T-cell (primary cell): Measurements from ENCODE around the gene SHB. TPM values are rescaled to one million over a fixed set of nuclear protein-coding genes. Genes with fewer than 3 reads are reported as not detected.

ENCODE experiments used
- ATAC-seq, 4 experiments: fragments of 200-7000 bp in 3 of 4; fragments of 150-1000 bp in 1 of 4; cut with Tn5 transposase; replicated peaks in 1 of 4; 1 replicate in 3 of 4; 2 replicates in 1 of 4; pipeline ENCODE4 v1.10.0; 2021; ENCODE audit warnings: moderate library complexity in 3 of 4, mild to moderate bottlenecking in 2 of 4, moderate number of reproducible peaks in 1 of 4
- CTCF ChIA-PET, 2 donors: fragments of 300-600 bp; sonication (Branson Sonifier 250); formaldehyde crosslinking; loops; one replicate each; lab custom pipeline; 2022; ENCODE audit warnings: antibody characterized with exemption in 2 of 2; lab: Charles Lee
- POLR2A ChIA-PET, 2 donors: fragments of 300-600 bp; sonication (Branson Sonifier 250); formaldehyde crosslinking; loops; one replicate each; lab custom pipeline; 2022; ENCODE audit warnings: antibody characterized with exemption in 2 of 2; lab: Charles Lee
- DNase-seq, 35 experiments: peaks; one replicate each; pipeline versions ENCODE4 v3.0.0 to v3.0.0-alpha.2; 2013 to 2023
- H3K27ac ChIP-seq: one replicate; pipeline ENCODE4 v1.5.1; 2013; ENCODE audit warnings: low read length
- H3K27me3 ChIP-seq, 2 experiments: replicated peaks in 1 of 2; 1 replicate in 1 of 2; 2 replicates in 1 of 2; pipeline versions ENCODE4 v1.6.1 to v1.7.0; 2013; ENCODE audit warnings: low read length in 1 of 2, mixed read lengths in 1 of 2; ENCODE audit not compliant: control insufficient read depth in 2 of 2, insufficient read depth in 2 of 2; ENCODE audit errors: extremely low read depth in 1 of 2
- H3K36me3 ChIP-seq, 2 donors: 1 replicate in 1 of 2; 2 replicates in 1 of 2; pipeline versions ENCODE4 v1.6.1 to v1.7.0; 2013; ENCODE audit warnings: low read length in 1 of 2; ENCODE audit not compliant: control insufficient read depth in 2 of 2, insufficient read depth in 1 of 2; ENCODE audit errors: extremely low read depth in 1 of 2
- H3K4me1 ChIP-seq, 2 experiments: 1 replicate in 1 of 2; 2 replicates in 1 of 2; pipeline versions ENCODE4 v1.6.1 to v1.7.0; 2013; ENCODE audit warnings: low read length in 2 of 2, mixed read lengths in 1 of 2; ENCODE audit not compliant: insufficient read depth in 2 of 2, control insufficient read depth in 1 of 2; ENCODE audit errors: extremely low read depth in 1 of 2
- H3K4me3 ChIP-seq, 2 donors: 1 replicate in 1 of 2; 2 replicates in 1 of 2; pipeline versions ENCODE4 v1.5.1 to v1.7.0; 2013; ENCODE audit warnings: mild to moderate bottlenecking in 2 of 2, low read length in 1 of 2, moderate library complexity in 1 of 2; ENCODE audit not compliant: control insufficient read depth in 1 of 2; ENCODE audit errors: extremely low read depth in 1 of 2
- H3K9me3 ChIP-seq: 2 replicates; pipeline ENCODE4 v1.7.0; 2013
- H3K27ac Mint-ChIP-seq, 2 donors: one replicate each; pipeline ENCODE4 v1.8.0; 2020 to 2021; ENCODE audit warnings: mild to moderate bottlenecking in 2 of 2, mixed read lengths in 2 of 2
- H3K27me3 Mint-ChIP-seq, 2 donors: one replicate each; pipeline ENCODE4 v1.8.0; 2021 to 2022; ENCODE audit warnings: mixed read lengths in 2 of 2
- H3K36me3 Mint-ChIP-seq: one replicate; pipeline ENCODE4 v1.8.0; 2021; ENCODE audit warnings: mixed read lengths
- H3K4me1 Mint-ChIP-seq, 3 donors: one replicate each; pipeline ENCODE4 v1.8.0; 2020 to 2022; ENCODE audit warnings: mixed read lengths in 3 of 3, mild to moderate bottlenecking in 1 of 3
- H3K4me3 Mint-ChIP-seq, 3 donors: one replicate each; pipeline ENCODE4 v1.8.0; 2020 to 2022; ENCODE audit warnings: mild to moderate bottlenecking in 3 of 3, mixed read lengths in 3 of 3, moderate library complexity in 3 of 3
- H3K9me3 Mint-ChIP-seq, 3 donors: one replicate each; pipeline ENCODE4 v1.8.0; 2020 to 2022; ENCODE audit warnings: mixed read lengths in 3 of 3
- WGBS: methylation state at CpG from one replicate; pipeline ENCODE4 v1.1.5; 2013; ENCODE audit warnings: missing lambda C conversion rate; ENCODE audit not compliant: insufficient coverage; 5-methylcytosine and 5-hydroxymethylcytosine counted together
- total RNA-seq, 35 experiments: library from RNA in 6 of 35; stranded (reverse) in 6 of 35; fragments of 120-200 nt in 1 of 35; gene quantifications; one replicate each; pipeline versions ENCODE4 v1.2.1 to v1.2.4 and lab custom pipeline; 2013 to 2026

Gene SHB
- total RNA-seq, 5 donors from 2014 or later (not counting 1 experiment from before 2014, with no cell fraction given), result 1.2 to 1.5 (median 1.3) TPM

DNA sequence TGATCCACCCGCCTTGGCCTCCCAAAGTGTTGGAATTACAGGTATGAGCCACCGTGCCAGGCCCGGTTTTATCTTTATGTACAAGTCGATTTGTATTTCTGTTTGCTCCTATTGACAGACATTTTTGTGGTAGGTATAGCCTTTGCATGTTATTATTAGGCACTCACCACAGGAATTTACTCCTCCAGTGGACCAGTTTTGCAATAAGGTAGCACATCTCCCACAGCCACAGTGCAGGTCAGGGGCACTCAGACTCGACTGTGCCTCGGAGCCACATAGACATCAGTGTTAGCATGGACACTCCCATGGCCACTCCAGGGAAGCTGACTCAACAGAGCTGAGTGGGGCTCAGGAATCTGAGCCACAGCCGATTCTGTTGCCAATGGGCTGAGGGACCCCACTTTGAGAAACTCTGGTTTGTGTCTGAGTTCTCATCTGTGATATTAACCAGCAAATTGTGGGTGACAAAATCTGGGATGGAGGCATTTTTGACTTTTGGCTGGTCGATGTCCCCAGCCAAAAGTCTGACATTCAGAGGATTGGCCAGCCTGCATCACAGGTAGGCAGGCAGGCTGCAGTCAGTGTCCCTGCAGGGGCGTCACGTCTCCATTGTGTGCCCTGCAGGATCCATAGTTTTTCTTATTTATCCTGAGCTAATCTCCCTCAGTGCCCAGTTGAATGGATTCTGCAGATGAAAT, 15.0 kb upstream of the SHB start:
- no peak for DNase-seq
- POLR2A ChIA-PET, result no interaction called here
- WGBS, result 82% methylated on average over 3 of the region's 10 CpGs
- Histone ChIP-seq H3K4me1 (no peaks in the 10 kb centered on the region), H3K27ac (no peak overlapping the region), H3K4me3 (no peak overlapping the region), H3K36me3 (no peaks in the 10 kb centered on the region), H3K9me3 (no peaks in the 10 kb centered on the region), H3K27me3 (peaks cover 0 to 22% of the 10 kb centered on the region in 2 experiments)
- Mint-ChIP-seq H3K4me3 (no peak overlapping the region), H3K27ac (no peak overlapping the region), H3K36me3 (no peaks in the 10 kb centered on the region), H3K27me3 (peaks cover 15 to 38% of the 10 kb centered on the region in 2 donors), H3K4me1 (peaks cover 0 to 5% (median 2%) of the 10 kb centered on the region in 3 donors), H3K9me3 (no peaks in the 10 kb centered on the region)
- ATAC-seq, result no peak
- CTCF ChIA-PET, result no interaction called here

DNA sequence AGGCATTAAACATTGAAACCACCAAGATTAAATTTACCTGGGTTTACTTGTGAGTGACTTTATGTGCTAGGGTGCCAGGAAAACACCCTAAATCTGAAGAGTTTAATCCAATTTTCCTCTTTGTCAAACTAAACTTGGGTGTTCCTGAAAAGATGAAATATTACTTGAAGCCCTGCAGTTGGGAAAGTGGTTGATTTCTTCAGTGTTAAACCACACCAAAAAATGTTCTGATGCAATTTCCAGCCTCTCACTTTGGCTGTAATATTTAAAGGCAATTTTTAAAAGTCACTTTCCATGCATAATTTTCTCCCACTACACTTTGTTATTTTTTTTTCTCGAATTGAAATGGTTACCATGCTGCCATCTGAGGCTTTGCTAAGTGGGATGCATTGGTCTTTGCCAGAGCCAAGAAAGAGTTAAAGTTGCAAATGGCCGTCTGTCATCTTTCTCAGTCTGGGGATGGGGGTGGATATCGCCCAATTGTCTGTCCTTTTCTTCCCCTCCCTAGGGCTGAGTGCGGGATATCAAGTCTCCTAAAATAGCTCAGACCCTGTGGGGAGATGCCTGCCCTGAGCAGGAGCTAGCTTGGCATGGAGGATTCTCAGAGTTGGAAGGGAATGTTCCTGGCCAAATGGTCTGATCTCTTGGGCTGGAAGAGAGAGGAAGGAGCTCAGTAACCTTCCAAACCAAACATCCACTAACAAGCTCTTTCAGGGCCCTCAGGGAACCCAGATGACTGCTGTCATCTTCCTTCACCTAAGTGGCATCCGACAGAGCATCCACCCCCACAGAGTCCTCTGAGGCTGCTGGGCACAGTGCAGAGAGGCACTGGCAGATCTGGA, 13.6 kb upstream of the SHB start:
- Mint-ChIP-seq H3K4me3 (no peak overlapping the region), H3K27ac (no peak overlapping the region), H3K36me3 (no peaks in the 10 kb centered on the region), H3K27me3 (peaks cover 12 to 39% of the 10 kb centered on the region in 2 donors), H3K9me3 (no peaks in the 10 kb centered on the region), H3K4me1 (no peaks in the 10 kb centered on the region)
- H3K27ac ChIP-seq, result no peak overlapping the region
- H3K27me3 ChIP-seq, result peaks cover 0 to 28% of the 10 kb centered on the region in 2 experiments
- no peaks in the 10 kb centered on the region for H3K36me3 ChIP-seq
- DNase-seq, result no peak
- no peak overlapping the region for H3K4me3 ChIP-seq
- ATAC-seq, result no peak
- CTCF ChIA-PET, result interaction anchor here in 1 of 2 donors (1.0 kb wide), 1 partner anchor 11 kb away, joined by 3 read pairs; no protein-coding TSS in a partner anchor
- POLR2A ChIA-PET, result no interaction called here
- no peaks in the 10 kb centered on the region for H3K4me1 ChIP-seq
- no peaks in the 10 kb centered on the region for H3K9me3 ChIP-seq
- WGBS, result no CpG with 5 or more reads among the region's 5 CpGs

DNA sequence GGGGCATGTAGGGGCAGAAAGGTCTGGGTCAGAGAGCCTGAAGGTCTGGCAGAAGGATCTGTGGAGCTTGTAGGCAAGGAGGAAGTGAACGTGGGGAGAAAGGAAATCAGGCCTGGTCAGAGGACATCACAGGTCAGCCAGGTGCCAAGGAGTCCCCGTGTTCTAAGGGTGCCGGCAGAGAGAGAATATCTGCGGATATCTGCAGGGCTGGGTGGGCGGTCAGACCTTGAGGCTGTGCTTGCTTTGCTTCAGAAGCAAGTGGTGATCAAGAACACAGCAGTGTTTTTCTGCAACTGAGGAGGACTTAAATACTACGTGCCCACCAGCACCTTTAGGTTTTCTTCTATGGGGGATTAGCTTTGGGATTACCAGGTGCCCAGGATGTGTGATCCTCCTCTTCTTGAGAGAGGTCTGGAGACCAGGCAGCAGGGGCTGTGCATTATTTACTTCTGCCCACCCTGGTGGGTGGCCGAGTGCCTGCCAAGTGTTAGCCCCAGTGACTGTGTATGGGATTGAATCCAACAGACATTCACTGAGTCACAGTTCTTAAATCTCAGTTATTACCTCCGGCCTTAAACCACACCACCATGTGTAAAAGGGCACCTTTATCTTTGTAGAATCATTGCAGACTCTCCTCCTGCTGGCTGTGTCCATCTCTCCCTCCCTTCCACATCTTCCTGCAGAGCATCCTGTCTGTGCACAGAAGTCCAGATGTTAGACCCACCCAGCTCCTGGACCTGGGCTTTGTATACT, 12.5 kb upstream of the SHB start:
- H3K4me1 Mint-ChIP-seq, result peaks cover 3 to 8% (median 3%) of the 10 kb centered on the region in 3 donors
- H3K9me3 Mint-ChIP-seq, result no peaks in the 10 kb centered on the region
- Histone ChIP-seq H3K4me1 (no peaks in the 10 kb centered on the region), H3K4me3 (no peak overlapping the region), H3K27ac (no peak overlapping the region), H3K36me3 (no peaks in the 10 kb centered on the region), H3K27me3 (peaks cover 0 to 28% of the 10 kb centered on the region in 2 experiments), H3K9me3 (no peaks in the 10 kb centered on the region)
- DNase-seq (no peak), ATAC-seq (no peak)
- no peaks in the 10 kb centered on the region for H3K36me3 Mint-ChIP-seq
- ChIA-PET POLR2A (no interaction called here), CTCF (no interaction called here)
- WGBS, result 77% methylated on average over 7 of the region's 8 CpGs
- no peak overlapping the region for H3K4me3 Mint-ChIP-seq
- H3K27ac Mint-ChIP-seq, result no peak overlapping the region
- H3K27me3 Mint-ChIP-seq, result peaks cover 22 to 47% of the 10 kb centered on the region in 2 donors

DNA sequence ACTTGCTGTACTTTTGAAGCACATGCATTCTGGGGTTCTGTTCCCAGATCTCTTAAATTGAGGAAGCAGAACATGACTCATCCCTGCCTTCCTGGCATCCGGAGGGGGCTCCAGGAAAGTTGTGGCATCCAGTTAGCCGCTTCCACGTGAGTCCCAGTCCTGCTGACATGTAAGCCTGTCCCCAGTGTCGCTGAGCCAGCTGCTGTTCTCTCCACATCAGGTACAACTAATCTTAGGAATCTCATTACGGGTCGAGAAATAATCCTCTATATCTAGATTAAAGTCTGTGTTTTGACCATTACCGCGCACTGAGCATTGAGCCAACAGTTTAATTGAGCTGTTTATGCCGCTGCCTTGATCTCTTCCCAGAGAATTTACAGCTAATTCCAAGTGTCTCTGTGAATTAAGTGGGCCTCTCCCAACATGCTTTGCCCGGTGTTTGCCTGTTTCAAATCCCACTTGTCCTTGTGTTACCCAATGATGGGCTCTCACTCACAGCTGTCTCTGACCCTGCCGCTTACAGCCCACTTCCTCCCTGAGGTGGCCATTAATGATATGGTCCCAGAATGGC, 10.5 kb upstream of the SHB start:
- Mint-ChIP-seq H3K27ac (no peak overlapping the region), H3K36me3 (no peaks in the 10 kb centered on the region), H3K27me3 (peaks cover 24 to 47% of the 10 kb centered on the region in 2 donors), H3K4me1 (peaks cover 4 to 10% (median 5%) of the 10 kb centered on the region in 3 donors), H3K9me3 (peaks cover 0 to 2% (median 0%) of the 10 kb centered on the region in 3 donors), H3K4me3 (no peak overlapping the region)
- no peak for DNase-seq
- H3K27ac ChIP-seq, result no peak overlapping the region
- 88% methylated on average over 11 of the region's 11 CpGs for WGBS
- CTCF ChIA-PET, result no interaction called here
- H3K4me3 ChIP-seq, result no peak overlapping the region
- no peaks in the 10 kb centered on the region for H3K9me3 ChIP-seq
- POLR2A ChIA-PET, result no interaction called here
- peaks cover 0 to 28% of the 10 kb centered on the region in 2 experiments for H3K27me3 ChIP-seq
- no peaks in the 10 kb centered on the region for H3K36me3 ChIP-seq
- ATAC-seq, result no peak
- no peaks in the 10 kb centered on the region for H3K4me1 ChIP-seq

DNA sequence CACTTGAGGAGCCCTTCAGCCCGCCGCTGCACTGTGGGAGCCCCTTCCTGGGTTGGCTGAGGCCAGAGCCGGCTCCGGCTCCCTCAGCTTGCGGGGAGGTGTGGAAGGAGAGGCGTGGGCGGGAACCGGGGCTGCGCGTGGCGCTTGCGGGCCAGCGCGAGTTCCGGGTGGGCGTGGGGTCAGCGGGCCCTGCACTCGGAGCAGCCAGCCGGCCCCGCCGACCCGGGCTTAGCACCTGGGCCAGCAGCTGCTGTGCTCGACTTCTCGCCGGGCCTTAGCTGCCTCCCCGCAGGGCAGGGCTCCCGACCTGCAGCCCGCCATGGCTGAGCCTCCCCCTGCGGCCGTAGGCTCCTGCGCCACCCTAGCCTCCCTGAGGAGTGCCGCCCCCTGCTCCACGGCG, 6.2 kb upstream of the SHB start:
- H3K4me1 ChIP-seq, result peaks cover 2 to 5% of the 10 kb centered on the region in 2 experiments
- H3K9me3 ChIP-seq, result no peaks in the 10 kb centered on the region
- Mint-ChIP-seq H3K36me3 (no peaks in the 10 kb centered on the region), H3K27ac (no peak overlapping the region), H3K4me3 (no peak overlapping the region), H3K27me3 (peaks cover 24 to 30% of the 10 kb centered on the region in 2 donors), H3K9me3 (peaks cover 0 to 2% (median 0%) of the 10 kb centered on the region in 3 donors), H3K4me1 (peaks cover 12 to 24% (median 13%) of the 10 kb centered on the region in 3 donors)
- ATAC-seq (no peak), DNase-seq (no peak)
- ChIA-PET CTCF (no interaction called here), POLR2A (no interaction called here)
- H3K36me3 ChIP-seq, result no peaks in the 10 kb centered on the region
- H3K27ac ChIP-seq, result no peak overlapping the region
- 94% methylated on average over 34 of the region's 34 CpGs for WGBS
- peaks cover 0 to 12% of the 10 kb centered on the region in 2 experiments for H3K27me3 ChIP-seq
- no peak overlapping the region for H3K4me3 ChIP-seq
